M059J (cell line): ENCODE measurements around the gene LAD1. TPM values are rescaled to one million over a fixed set of nuclear protein-coding genes. Genes with fewer than 3 reads are reported as not detected.

Experiments
- DNase-seq: peaks from one replicate; pipeline ENCODE4 v3.0.0-alpha.2; 2012; ENCODE audit warnings: low read depth
- total RNA-seq: library from RNA; depleted of rRNA; stranded (reverse); fragments of >200 nt; shearing (Covaris generic); gene quantifications from 2 replicates; pipeline ENCODE4 v1.2.3, GENCODE V29; 2014

LAD1 gene
- total RNA-seq, 1 experiment from 2014 or later: 0.07 TPM

- peak; percentile 18 for DNase-seq
These were observed 7.2 kb downstream of the LAD1 start for GRCh38 chr1:201391651-201392511.

- DNase-seq: no peak
These were observed 7.9 kb downstream of the LAD1 start for GRCh38 chr1:201391225-201391624.

DNA sequence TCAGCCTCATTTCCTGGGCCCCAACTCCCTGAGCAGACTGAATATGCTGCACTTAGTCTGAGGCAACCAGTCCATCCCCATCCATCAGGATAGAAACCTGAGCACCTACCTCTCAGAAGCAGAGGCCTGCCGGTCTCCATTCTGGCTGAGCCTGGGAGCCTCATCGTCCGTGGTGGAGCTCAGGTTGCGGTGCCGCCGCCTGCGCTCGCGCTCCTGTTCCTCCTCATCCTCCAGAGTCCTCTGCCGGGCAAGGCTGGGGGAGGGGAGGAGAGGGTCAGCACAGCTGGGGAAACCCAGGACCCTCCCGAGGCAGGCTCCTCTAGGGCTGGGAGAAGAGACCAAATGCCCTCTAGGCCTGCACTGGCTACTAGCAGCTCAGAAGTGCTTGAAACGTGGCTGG, 10.1 kb downstream of the LAD1 start:
- DNase-seq: no peak

GRCh38 chr1:201386208-201386607, 12.9 kb downstream of the LAD1 start:
- no peak for DNase-seq

- peak; percentile 47 for DNase-seq
These were observed 13.7 kb downstream of the LAD1 start for GRCh38 chr1:201385299-201385891.

- DNase-seq: no peak
These were observed 14.7 kb downstream of the LAD1 start for GRCh38 chr1:201384406-201384782.

DNA sequence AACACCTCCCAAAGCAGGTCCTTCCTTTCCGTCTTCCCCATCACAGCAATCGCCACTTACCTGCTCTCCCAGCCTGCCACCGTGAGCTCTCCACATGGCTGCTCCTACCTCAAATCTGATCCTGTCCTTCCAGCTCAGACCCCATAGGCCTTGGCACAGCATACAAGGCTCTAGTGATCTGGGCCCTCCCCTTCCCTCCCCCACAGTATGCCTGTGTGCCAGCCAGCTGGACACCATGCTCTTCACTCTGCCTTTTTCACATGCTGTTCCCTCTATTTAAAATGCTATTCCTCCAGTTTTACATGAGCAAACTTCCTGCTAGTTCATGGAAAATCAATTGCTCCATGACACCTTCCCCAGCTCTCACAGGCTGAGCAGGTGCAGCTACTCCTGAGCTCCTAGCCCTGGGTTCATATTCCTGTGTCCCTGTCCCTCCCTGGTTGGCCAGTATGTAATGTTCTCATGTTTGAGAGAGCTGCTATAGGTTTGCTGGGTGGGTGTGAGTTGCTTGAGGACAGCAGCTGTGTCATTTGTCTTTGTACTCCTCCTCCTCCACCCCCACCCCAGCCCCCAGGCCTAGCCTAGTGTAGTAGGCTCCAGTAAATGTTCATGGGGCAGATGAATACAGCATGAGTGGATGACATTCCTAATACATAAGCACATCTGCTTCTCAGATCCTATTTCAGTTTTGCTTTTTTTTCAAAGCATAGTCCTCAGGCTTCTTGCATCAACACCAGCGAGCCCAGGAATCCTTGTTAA, 15.3 kb downstream of the LAD1 start:
- peak; percentile 85 for DNase-seq

DNA sequence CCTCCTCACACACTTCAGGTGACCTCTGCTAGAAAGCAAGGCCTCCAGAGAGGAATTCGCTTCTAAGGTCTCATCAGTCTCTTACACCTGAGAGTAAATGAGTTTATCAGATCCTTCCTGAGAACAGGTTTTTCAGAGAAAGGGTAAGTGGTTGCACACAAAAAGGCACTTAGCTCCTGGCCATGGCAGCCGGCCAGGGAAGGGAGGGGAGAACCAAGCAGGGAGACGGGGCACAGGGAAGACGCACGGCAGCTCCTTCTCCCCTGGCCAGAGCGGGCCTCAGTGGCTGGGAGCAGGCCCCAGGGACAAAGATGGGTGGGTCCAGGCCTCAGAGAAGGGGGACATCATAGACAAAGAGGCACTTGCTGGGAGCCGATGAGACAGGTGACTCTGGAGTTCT, 18.0 kb downstream of the LAD1 start:
- DNase-seq: no peak

DNA sequence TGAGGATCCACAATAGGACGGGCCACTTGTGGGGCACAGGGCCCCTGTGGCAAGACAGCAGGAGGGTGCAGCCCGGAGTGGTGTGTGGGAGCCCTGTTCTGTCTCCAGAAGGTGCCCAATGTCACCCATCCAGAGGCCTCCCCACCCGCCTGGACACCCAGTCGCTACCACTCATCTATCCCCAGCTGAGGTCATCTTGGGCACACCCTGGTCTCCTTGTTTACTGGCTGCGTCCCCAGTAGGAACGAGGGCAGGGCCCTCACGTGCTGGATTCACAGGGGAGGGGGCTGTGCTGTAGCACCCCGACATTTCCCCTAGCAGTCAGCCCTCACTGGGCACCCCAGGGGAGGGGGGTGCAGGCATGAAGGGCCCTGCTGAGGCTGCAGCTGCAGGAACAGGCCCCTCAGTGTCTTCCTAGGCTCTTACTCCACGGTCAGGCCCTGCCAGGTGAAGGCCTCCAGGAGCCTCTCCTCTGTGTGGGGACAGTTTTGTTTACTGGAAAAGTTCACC, 19.3 kb downstream of the LAD1 start:
- DNase-seq: no peak

GRCh38 chr1:201378804-201379203, 20.3 kb downstream of the LAD1 start:
- no peak for DNase-seq

GRCh38 chr1:201377611-201378092, 21.5 kb downstream of the LAD1 start, which contains the start of gene TNNT2:
Gene TNNT2, minus strand, starts transcription at chr1:201377680. Its CDS starts 4,426 bp downstream, at chr1:201373254.
- DNase-seq: no peak

GRCh38 chr1:201376464-201377374, 22.4 kb downstream of the LAD1 start:
- DNase-seq: peak; percentile 51

DNA sequence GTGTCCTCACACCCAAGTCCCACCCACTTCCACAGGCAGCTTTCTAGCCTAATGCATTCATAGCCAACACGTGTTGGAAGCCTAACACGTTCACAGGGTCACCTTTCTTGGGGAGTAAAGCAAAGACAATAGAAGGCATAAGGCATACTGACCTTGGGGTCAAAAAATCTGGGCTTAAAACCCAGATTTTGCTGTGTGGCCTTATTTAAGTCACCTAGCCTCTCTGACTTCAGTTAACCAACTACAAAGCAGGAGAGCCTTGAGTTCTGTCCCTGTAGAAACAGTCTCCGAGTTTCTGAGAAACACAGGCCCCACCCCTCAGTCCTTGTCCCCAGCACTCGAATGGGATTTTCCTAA, 23.0 kb downstream of the LAD1 start:
- no peak for DNase-seq

GRCh38 chr1:201375169-201375568, 24.0 kb downstream of the LAD1 start:
- DNase-seq: no peak

- no peak for DNase-seq
These were observed 24.8 kb downstream of the LAD1 start for GRCh38 chr1:201374364-201374763.

GRCh38 chr1:201371792-201372191, 27.3 kb downstream of the LAD1 start:
- DNase-seq: no peak

- DNase-seq: no peak
These were observed 27.8 kb downstream of the LAD1 start for GRCh38 chr1:201371276-201371675.

DNA sequence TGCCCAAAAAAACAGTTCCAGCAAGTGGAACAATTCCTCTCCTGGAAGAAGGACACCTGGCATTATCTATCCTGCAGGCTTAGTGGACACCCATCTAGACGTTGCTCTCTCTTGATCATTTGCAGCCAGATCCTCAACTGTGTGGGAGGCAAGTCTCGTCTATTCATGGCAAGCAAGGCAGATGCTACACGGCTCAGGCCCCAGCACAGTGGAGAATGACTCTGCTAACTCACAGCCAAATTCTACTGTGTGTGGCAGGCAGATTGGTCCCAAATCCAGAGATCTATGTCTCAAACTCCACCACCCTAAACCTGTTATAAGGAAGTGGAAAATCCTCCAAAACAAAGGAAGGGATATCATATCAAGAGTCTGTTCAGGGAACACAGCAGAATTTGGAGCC, 28.6 kb downstream of the LAD1 start:
- DNase-seq: no peak

GRCh38 chr1:201369209-201369608, 29.9 kb downstream of the LAD1 start:
- no peak for DNase-seq

DNA sequence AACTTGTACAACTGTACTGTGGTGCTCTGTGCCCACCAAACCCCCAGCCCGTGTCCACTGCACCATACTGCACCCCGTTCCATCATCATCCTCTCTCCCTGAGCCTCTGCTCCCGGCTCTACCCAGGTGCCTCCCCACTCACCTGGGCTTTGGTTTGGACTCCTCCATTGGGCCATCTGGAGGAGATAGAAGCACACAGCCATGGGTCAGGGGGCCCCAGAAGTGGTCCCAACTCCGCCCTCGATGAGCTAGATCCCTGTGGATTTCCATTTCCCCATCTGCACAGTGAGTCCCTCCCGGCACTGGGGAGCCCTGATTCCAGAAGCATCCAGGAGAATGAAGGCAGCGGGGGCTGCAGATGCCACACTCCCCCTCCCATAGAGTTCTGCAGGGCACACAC, 32.4 kb downstream of the LAD1 start:
- no peak for DNase-seq

DNA sequence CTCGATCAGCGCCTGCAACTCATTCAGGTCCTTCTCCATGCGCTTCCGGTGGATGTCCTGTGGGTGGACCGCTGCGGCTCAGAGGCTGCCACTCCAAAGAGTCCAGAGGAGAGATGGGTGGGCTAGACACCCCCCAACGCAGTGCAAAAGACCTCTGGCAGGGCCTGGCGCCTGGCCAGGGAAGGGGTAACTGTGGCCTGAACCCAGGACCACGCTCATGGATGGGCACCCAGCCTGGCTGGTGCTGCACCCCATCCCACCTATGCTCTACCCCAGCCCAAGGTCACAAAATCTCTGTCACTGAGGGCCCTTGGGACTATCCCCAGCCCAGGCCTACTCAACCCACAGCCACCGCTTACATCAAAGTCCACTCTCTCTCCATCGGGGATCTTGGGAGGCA, 33.9 kb downstream of the LAD1 start:
- no peak for DNase-seq
